Peyer's patch (tissue), 4 donors: Measurements from ENCODE around the gene PTPRJ. TPM values are rescaled to one million over a fixed set of nuclear protein-coding genes. Genes with fewer than 3 reads are reported as not detected.
"Not testable (repeated sequence)": the region's sequence is repeated elsewhere in the genome, so short reads cannot be mapped to it uniquely, and the experiment has no call there.

Experiments used
- DNase-seq, 3 donors: peaks; one replicate each; pipeline ENCODE4 v3.0.0-alpha.2; 2017 to 2019
- H3K27ac ChIP-seq, 4 donors: fragments of 200-600 bp; sonication (generic); one replicate each; pipeline ENCODE4 v1.5.1; 2016 to 2019
- H3K27me3 ChIP-seq, 2 donors: fragments of 200-600 bp; sonication (generic); one replicate each; pipeline ENCODE4 v1.5.1; 2019
- H3K36me3 ChIP-seq, 3 donors: fragments of 200-600 bp; sonication (generic); one replicate each; pipeline ENCODE4 v1.5.1; 2016 to 2019
- H3K4me1 ChIP-seq, 4 donors: fragments of 200-600 bp; sonication (generic); one replicate each; pipeline ENCODE4 v1.5.1; 2016 to 2019
- H3K4me3 ChIP-seq, 4 donors: fragments of 200-600 bp; sonication (generic); 1 replicate in 3 of 4; 2 replicates in 1 of 4; pipeline ENCODE4 v1.5.1; 2016 to 2019; ENCODE audit warnings: mild to moderate bottlenecking in 1 of 4
- H3K9me3 ChIP-seq, 4 donors: fragments of 200-600 bp; sonication (generic); one replicate each; pipeline ENCODE4 v1.5.1; 2016 to 2019; ENCODE audit warnings: mild to moderate bottlenecking in 1 of 4
- CTCF ChIP-seq, 6 experiments: fragments of 450-650 bp in 4 of 6; fragments of 200-600 bp in 2 of 6; sonication (generic) in 1 of 6; IDR thresholded peaks; one replicate each; pipeline ENCODE4 v1.5.1; 2017 to 2019; ENCODE audit warnings: antibody characterized with exemption in 6 of 6, mild to moderate bottlenecking in 3 of 6, moderate library complexity in 1 of 6
- POLR2A ChIP-seq, 2 donors: fragments of 450-650 bp; IDR thresholded peaks; one replicate each; pipeline ENCODE4 v1.5.1; 2017; ENCODE audit warnings: antibody characterized with exemption in 2 of 2, mild to moderate bottlenecking in 2 of 2, moderate library complexity in 2 of 2
- total RNA-seq, 4 donors: library from RNA; depleted of rRNA; stranded (reverse); fragments of >200 nt; gene quantifications; one replicate each; pipeline ENCODE4 v1.1.0, GENCODE V29; 2016

Gene PTPRJ
- 10 to 100 TPM; 28.1 to 50.1 (median 37.5) TPM for total RNA-seq

DNA sequence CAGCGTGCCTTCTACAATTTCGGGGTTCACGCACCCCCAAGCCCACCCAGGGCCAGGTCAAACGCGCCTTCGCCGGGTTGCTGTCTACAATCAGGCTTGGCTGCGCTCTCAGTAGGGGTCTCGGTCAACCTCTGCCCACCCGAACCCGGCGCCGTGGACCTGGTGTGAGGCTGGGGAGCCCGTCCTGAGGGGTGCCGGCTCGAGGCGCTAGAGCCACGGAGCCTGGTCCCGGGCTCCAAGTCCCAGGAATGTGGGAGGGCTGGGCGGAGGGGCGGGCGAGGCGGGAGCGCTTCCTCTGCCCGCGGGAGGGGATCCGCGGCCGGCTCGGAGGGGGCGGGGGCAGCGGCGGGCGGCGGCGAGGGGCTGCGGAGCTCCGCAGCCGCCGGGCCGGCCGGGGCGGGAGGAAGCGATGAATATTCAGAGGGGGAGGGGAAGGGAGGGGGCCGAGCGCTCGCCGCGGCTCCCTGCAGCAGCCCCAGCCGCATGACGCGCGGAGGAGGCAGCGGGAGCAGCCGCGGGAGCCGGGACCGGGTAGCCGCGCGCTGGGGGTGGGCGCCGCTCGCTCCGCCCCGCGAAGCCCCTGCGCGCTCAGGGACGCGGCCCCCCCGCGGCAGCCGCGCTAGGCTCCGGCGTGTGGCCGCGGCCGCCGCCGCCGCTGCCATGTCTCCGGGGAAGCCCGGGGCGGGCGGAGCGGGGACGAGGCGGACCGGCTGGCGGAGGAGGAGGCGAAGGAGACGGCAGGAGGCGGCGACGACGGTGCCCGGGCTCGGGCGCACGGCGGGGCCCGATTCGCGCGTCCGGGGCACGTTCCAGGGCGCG, at the start of gene PTPRJ:
Gene PTPRJ, plus strand, starts transcription at position 472 of the 819 bp plus-strand sequence. CDS start 354 bp downstream, outside the sequence.
- Histone ChIP-seq H3K27me3 (no peaks in the 10 kb centered on the region), H3K27ac (peak within 1 kb of the TSS; percentile 81 to 94 (median 86)), H3K9me3 (no peaks in the 10 kb centered on the region), H3K36me3 (no peaks in the 10 kb centered on the region), H3K4me3 (peak within 1 kb of the TSS; percentile 87 to 94 (median 91)), H3K4me1 (peaks cover 0 to 34% (median 9%) of the 10 kb centered on the region in 4 donors)
- TF ChIP-seq CTCF (IDR thresholded peaks at IDR 0.05) = no peak
- peak in 1 of 2 donors; percentile 44 for TF ChIP-seq POLR2A (IDR thresholded peaks at IDR 0.05)
- peak; percentile 38 to 79 (median 77) for DNase-seq

DNA sequence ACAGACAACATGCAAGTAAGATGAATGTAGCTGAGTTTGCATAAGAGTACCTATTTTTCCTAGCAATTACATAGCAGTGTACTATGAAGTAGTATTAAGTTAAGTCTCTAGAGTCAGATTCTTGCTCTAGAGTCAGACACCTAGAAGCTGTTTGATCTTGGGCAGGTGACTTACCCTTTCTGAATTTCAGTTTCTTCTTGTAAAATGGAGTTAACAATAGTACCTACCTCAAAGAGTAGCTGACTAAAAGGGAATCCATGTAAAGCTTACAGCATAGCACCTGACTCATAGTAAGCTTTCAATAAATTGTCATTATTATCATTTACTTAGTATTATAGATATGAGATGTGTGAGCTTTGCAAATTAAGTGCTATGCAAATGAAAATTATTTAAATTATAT, 47.8 kb upstream of the PTPRJ start:
- no peak overlapping the region for H3K27ac ChIP-seq
- H3K36me3 ChIP-seq = no peaks in the 10 kb centered on the region
- TF ChIP-seq CTCF (IDR thresholded peaks at IDR 0.05) (no peak), POLR2A (IDR thresholded peaks at IDR 0.05) (no peak)
- no peak for DNase-seq
- H3K4me1 ChIP-seq = no peaks in the 10 kb centered on the region
- H3K4me3 ChIP-seq = no peak overlapping the region
- H3K9me3 ChIP-seq = no peaks in the 10 kb centered on the region
- H3K27me3 ChIP-seq = no peaks in the 10 kb centered on the region

GRCh38 chr11:47933797-47934196, 46.6 kb upstream of the PTPRJ start:
- not testable (repeated sequence) for H3K4me3 ChIP-seq

GRCh38 chr11:47938791-47939560, 41.4 kb upstream of the PTPRJ start:
- TF ChIP-seq CTCF (IDR thresholded peaks at IDR 0.05) (no peak), POLR2A (IDR thresholded peaks at IDR 0.05) (no peak)
- no peaks in the 10 kb centered on the region for H3K4me1 ChIP-seq
- H3K27ac ChIP-seq = no peak overlapping the region
- H3K4me3 ChIP-seq = no peak overlapping the region
- no peaks in the 10 kb centered on the region for H3K27me3 ChIP-seq
- no peaks in the 10 kb centered on the region for H3K36me3 ChIP-seq
- no peaks in the 10 kb centered on the region for H3K9me3 ChIP-seq
- DNase-seq = no peak

More at GRCh38 chr11:47933797-47934196, 46.6 kb upstream of the PTPRJ start:
- H3K27ac ChIP-seq, H3K27me3 ChIP-seq, DNase-seq, H3K9me3 ChIP-seq, H3K36me3 ChIP-seq, H3K4me1 ChIP-seq: not testable (repeated sequence)

DNA sequence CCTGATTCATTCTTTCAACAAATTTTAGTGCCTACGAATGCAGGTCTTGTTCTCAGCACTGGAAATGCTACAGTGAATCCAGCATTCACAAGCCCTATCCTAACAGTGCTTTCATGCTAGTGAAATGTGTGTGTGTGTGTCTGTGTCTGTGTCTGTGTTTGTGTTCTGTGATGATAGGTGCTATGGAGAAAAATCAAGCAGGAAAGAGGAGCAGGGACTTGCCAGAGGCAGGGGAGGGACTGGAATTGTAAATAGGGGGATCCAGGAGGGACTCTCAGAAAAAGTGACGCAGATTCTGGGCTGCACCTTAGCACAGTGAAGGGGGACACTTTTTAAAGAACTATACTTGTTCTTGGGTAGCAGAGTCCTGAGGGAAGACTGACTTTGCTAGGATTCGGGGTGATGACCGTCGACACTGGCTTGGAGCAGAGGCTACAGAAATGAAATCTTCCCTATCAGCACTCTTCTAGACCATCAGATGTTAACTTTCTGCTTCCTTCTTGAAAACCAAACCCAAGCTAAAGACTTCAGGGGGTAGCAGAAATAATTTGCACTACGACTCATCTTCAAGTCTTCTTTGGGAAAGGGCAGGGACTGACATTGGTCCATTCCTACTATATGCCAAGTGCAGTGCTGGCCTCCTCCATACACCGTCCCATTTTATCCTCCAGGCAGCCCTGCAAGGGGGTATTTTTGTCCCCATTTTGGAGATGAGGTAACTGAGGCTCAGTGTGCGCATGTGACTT, 39.3 kb upstream of the PTPRJ start:
- no peaks in the 10 kb centered on the region for H3K36me3 ChIP-seq

More for the DNA sequence above, 39.3 kb upstream of the PTPRJ start:
- H3K4me1 ChIP-seq = no peaks in the 10 kb centered on the region
- no peaks in the 10 kb centered on the region for H3K27me3 ChIP-seq
- H3K9me3 ChIP-seq = no peaks in the 10 kb centered on the region
- TF ChIP-seq CTCF (IDR thresholded peaks at IDR 0.05) (no peak), POLR2A (IDR thresholded peaks at IDR 0.05) (no peak)
- H3K4me3 ChIP-seq = no peak overlapping the region
- no peak overlapping the region for H3K27ac ChIP-seq
- no peak for DNase-seq
